ENCODE measurements around the gene METTL14.

The METTL14 gene

GRCh38 chr4:118760092-118760491, 74.9 kb downstream of the METTL14 start:
- ATAC-seq: no peak
- TF ChIP-seq RARB (CRISPR knock-in tag; IDR thresholded peaks at IDR 0.05) (no peak), CREB5 (CRISPR knock-in tag; IDR thresholded peaks at IDR 0.05; ENCODE audit: low read depth) (no peak), ARNTL (CRISPR knock-in tag; IDR thresholded peaks at IDR 0.05; ENCODE audit: borderline replicate concordance, low read depth) (no peak), ZNF8 (CRISPR knock-in tag; IDR thresholded peaks at IDR 0.05) (no peak), ESRRG (CRISPR knock-in tag; IDR thresholded peaks at IDR 0.05) (no peak), ZNF70 (CRISPR knock-in tag; IDR thresholded peaks at IDR 0.05) (no peak), ZFP3 (CRISPR knock-in tag; IDR thresholded peaks at IDR 0.05) (no peak), PATZ1 (CRISPR knock-in tag; IDR thresholded peaks at IDR 0.05; ENCODE audit: borderline replicate concordance) (no peak)

GRCh38 chr4:118760493-118760892, 75.3 kb downstream of the METTL14 start:
- TF ChIP-seq ZFP3 (CRISPR knock-in tag; IDR thresholded peaks at IDR 0.05) (no peak), CREB5 (CRISPR knock-in tag; IDR thresholded peaks at IDR 0.05; ENCODE audit: low read depth) (no peak), TSHZ2 (CRISPR knock-in tag; IDR thresholded peaks at IDR 0.05) (no peak), OSR1 (CRISPR knock-in tag; IDR thresholded peaks at IDR 0.05) (no peak), ZFP30 (CRISPR knock-in tag; IDR thresholded peaks at IDR 0.05) (no peak), CSRNP3 (CRISPR knock-in tag; IDR thresholded peaks at IDR 0.05) (no peak), TOX (CRISPR knock-in tag; IDR thresholded peaks at IDR 0.05; ENCODE audit: borderline replicate concordance) (no peak), PATZ1 (CRISPR knock-in tag; IDR thresholded peaks at IDR 0.05; ENCODE audit: borderline replicate concordance) (no peak), ISL1 (CRISPR knock-in tag; IDR thresholded peaks at IDR 0.05) (no peak), RARB (CRISPR knock-in tag; IDR thresholded peaks at IDR 0.05) (no peak), TCF4 (CRISPR knock-in tag; IDR thresholded peaks at IDR 0.05; ENCODE audit: borderline replicate concordance) (no peak), GLIS3 (CRISPR knock-in tag; IDR thresholded peaks at IDR 0.05) (no peak)
- ATAC-seq: no peak

- TF ChIP-seq TSHZ2 (CRISPR knock-in tag; IDR thresholded peaks at IDR 0.05) (no peak), CSRNP3 (CRISPR knock-in tag; IDR thresholded peaks at IDR 0.05) (no peak), ZNF8 (CRISPR knock-in tag; IDR thresholded peaks at IDR 0.05) (0 out of 2 replicates have a peak, but pooled peaks have one; percentile 6), SNAI2 (CRISPR knock-in tag; IDR thresholded peaks at IDR 0.05) (no peak), GLIS3 (CRISPR knock-in tag; IDR thresholded peaks at IDR 0.05) (no peak), POU6F1 (CRISPR knock-in tag; IDR thresholded peaks at IDR 0.05; ENCODE audit: borderline replicate concordance, low read depth) (no peak), ISL1 (CRISPR knock-in tag; IDR thresholded peaks at IDR 0.05) (peak; percentile 66; the same call in 1 of the 2 replicates)
- ATAC-seq: no peak
Measured at GRCh38 chr4:118761397-118762016, 76.3 kb downstream of the METTL14 start.

Measured in SK-N-SH treated with all-trans-retinoic acid at 6 μM for 48 hours (cell line).